Measurements from ENCODE around the gene GNAQ.
"Not testable (repeated sequence)": the region's sequence is repeated elsewhere in the genome, so short reads cannot be mapped to it uniquely, and the experiment has no call there.

GNAQ gene

GRCh38 chr9:77690723-77691122 lies 340.9 kb downstream of the GNAQ start:
- DNase-seq (ENCODE audit: low read depth), result not testable (repeated sequence)

- not testable (repeated sequence) for DNase-seq (ENCODE audit: low read depth)
Observed at GRCh38 chr9:77690119-77690518, 341.5 kb downstream of the GNAQ start.

DNA sequence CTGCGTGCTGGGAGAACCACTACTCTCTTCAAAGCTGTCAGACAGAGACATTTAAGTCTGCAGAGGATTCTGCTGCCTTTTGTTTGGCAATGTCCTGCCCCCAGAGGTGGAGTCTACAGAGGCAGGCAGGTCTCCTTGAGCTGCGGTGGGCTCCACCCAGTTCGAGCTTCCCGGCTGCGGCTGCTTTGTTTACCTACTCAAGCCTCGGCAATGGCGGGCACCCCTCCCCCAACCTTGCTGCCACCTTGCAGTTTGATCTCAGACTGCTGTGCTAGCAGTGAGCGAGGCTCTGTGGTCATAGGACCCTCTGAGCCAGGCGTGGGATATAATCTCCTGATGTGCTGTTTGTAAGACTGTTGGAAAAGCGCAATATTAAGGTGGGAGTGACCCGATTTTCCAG lies 343.9 kb downstream of the GNAQ start:
- DNase-seq (ENCODE audit: low read depth), result not testable (repeated sequence)

- no peak for DNase-seq (ENCODE audit: low read depth)
Observed at GRCh38 chr9:77680581-77680980, 351.0 kb downstream of the GNAQ start.

DNA sequence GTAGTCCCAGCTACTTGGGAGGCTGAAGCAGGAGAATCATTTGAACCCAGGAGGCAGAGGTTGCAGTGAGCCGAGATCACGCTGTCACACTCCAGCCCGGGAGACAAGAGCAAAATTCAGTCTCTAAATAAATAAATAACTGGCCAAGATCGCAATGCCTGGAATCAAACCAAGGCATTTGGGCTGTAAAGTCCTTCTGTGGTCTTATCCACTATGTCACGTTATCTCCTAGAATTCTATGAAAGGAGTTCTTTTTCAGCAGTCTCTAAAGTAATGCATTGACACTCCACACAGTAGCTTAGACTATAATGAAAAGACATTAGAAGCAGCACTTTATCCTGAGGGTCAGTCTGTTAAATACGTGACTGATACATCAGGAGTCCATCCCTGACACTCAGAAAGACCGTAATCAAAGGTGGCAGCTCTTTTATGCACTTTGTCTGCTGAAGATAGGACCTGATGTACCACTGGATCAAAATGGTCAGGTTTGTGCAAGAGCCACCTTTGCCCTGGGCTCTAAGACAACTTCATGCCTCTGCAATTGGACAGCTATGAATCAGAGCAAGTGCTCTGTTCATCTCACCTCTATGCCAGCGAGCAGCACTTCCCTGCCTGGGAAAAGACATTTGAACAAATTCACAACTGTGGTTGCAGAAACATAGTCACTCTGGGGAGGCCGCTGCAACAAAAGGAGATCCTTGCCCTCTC lies 351.8 kb downstream of the GNAQ start:
- no peak for DNase-seq (ENCODE audit: low read depth)

DNA sequence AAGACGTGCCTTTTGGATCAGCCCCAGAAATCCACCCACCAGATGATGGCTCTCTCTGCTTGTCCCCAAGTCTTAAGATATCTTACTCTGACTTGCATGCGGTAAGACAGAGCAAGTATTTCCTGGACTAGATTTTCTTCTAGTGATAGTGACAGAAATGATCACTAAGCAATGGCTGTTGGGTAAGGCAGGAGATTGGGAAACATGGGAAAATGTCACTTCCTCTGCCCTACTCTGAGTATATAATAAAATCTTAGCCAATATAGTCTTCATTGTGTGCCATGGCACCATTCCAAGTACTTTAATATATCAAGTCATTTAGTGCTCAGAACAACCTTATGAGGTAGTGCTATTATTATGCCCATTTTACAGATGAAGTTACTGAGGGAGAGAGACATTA lies 352.5 kb downstream of the GNAQ start:
- DNase-seq (ENCODE audit: low read depth), result no peak

DNA sequence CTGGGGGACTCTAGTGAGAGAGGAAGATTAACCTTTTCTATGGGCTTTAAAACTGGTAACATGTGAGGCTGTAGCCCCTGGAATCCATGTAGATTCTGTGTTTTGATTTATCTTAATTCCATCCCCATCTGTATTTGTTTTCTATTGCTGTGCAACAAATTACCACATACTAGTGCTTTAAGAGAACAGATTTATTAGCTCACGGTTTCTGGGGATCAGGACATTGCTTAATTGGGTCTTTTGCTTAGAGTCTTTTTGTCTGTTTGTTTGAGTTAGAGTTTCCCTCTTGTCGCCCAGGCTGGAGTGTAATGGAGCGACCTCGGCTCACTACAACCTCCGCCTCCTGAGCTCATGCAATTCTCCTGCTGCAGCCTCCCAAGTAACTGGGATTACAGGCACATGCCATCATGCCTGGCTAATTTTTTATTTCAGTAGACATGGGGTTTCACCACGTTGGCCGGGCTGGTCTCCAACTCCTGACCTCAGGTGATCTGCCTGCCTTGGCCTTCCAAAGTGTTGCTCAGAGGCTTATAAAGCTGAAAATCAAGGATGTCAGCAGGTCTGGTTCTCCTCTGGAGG lies 353.6 kb downstream of the GNAQ start:
- DNase-seq (ENCODE audit: low read depth), result no peak

DNA sequence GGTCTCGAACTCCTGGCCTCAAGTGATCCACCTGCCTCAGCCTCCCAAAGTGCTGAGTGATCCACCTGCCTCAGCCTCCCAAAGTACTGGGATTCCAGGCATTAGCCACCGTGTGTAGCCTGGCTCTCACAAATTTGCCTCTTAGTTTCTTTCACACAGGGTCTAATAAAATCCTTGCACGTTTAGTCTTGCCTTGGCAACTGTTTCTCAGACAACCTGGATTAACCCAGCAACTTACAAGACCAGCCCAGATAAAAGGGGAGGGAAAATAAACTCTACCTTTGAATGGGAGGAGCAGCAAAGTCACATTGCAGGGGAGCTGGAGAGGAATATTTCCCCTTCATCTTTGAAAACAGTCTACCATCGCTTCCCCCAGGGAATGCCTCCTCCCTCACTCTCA lies 354.2 kb downstream of the GNAQ start:
- no peak for DNase-seq (ENCODE audit: low read depth)

GRCh38 chr9:77673941-77674791 lies 357.4 kb downstream of the GNAQ start:
- DNase-seq (ENCODE audit: low read depth), result no peak

DNA sequence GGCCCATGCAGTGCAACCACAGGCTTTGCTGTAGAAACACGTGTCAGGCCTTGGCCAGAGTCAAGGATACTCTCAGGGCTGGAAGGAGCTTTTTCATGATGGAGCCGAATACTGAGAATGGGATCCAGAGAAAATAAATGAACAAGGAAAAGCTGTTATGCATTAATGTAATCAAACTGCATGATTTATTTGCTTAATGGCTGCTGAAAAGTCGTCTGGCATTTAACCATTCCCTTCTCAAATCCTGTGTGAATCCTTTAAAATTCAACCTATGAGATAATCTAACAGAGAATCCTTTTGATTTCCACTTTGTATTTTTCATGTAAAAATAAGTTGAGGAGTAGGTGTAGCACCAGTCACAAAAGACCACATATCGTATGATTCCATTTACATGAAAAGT lies 359.4 kb downstream of the GNAQ start:
- DNase-seq (ENCODE audit: low read depth), result no peak

DNA sequence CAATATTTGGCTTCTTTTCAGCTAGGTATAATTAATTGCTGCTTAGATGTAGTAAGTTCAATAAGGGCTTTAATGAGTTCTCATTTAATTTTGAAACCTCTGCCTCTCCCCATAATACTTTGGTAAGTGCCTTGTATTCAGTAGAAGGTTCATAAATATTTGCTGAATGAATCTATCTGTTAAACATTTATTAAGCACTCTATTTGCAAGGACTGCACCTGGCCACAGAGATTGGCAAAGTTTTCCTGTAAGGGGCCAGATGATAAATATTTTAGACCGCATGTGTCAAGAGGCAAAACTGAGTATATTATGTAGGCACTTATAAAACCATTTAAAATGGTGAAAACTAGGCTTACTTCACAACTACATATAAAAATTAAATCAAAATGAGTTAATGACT lies 364.5 kb downstream of the GNAQ start:
- no peak for DNase-seq (ENCODE audit: low read depth)
